GM19438 (cell line): ENCODE measurements around the gene SLCO3A1.

Experiments used
- ATAC-seq: cut with Tn5 transposase; IDR thresholded peaks from one replicate; pipeline ENCODE4 v1.9.1; 2021; ENCODE audit warnings: low read depth; ENCODE audit not compliant: unreplicated experiment

Gene SLCO3A1

DNA sequence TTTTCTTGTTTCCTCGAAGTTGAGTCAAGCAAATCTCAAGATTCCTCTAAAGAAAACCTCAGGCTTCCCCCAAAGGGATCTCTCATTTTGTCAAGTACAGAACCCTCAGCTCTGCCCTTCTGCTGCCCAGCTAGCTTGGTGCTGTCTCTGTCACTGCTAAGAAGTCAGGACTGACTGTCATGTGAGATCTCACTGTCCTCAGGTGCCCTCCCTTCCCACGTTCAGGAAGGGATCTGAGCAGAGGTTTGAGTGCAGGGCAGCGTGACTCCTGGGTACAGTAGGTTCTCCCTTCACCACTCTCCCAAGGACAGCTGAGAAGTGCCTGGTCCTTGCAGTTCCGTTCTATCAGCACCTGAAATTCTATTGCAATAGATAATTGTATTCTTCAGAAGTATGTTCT, 229.7 kb downstream of the SLCO3A1 start:
- ATAC-seq: no peak

DNA sequence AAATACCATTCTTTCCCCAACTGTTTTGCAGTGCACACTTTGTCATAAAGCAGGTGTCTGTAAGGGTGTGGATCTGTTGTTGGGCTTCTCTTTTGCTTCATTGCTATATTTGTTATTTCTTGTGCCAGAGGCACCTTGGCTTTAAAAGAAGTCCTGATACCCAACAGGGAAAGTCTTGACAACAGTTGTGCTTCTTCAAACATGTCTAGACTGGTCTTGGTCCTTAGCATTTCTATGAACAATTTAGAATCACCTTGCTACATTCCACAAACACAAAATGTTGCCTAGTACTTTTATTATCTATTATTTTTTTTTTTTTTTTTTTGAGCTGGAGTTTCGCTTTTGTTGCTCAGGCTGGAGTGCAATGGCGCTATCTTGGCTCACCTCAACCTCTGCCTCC, 233.7 kb downstream of the SLCO3A1 start:
- ATAC-seq: no peak

DNA sequence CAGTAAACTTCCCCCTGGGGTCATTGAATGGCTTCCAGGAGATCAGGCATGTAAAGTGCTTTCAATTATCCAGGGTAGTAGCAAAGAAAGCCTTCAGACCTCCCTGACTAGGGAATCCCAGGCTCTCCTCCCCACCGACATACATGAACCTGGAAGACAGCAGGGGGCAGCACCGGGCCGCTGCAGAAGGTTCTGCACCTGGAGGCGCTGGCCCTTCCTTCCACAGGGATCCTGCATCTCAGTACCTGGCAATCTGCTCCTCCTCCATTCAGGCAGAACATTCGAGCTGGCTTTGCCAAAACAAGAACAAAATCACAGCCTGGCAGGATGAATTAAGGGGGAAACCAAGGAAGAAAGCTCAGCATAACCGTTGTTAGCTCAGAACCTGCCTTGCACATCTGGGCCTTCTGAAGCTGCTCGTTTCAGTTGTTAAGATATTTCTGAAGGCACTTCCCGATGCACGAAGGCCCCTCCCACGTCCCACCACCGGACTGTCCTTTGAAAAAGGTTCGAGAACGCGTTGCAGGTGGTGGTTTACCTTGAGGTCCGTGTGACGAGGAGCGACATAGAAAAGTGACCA, 237.7 kb downstream of the SLCO3A1 start:
- ATAC-seq: no peak

DNA sequence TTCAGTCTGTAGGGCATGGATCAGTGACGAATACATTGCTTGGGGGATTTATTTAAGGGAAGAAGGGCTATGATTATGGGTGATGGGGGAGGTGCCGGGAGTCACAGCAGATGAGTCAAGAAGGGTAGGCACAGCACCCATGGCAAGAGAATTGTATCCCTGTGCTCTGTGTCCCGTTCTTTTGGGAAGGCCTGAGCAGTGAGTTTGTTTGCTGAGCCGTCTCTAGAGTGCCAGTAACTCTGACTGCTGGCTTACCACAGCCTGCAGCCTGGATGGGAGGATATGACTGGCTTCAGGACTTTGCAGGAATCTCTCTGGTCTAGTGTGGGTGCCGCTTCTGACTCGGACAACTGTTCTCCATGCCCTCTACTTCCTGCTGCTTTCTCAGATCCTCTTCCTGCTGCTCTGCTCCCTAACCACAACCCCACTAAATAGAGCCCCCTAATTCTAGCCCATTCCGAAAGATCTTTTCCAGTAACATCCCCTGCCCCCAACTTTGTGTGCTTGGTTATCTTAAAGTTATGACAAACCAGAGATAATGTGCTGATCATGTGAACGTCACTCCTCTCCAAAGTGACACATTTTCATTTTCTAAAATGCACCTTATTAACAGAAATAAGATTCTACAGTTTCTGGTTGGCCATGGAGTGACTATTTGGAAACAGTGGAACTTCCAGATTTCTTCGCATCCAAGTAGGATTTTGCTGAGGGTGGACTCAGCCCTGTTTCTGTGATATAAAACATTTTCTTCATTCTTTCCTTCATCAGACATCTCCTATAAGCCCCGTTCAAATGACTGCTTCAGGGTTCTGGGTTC, 239.0 kb downstream of the SLCO3A1 start:
- ATAC-seq: no peak

DNA sequence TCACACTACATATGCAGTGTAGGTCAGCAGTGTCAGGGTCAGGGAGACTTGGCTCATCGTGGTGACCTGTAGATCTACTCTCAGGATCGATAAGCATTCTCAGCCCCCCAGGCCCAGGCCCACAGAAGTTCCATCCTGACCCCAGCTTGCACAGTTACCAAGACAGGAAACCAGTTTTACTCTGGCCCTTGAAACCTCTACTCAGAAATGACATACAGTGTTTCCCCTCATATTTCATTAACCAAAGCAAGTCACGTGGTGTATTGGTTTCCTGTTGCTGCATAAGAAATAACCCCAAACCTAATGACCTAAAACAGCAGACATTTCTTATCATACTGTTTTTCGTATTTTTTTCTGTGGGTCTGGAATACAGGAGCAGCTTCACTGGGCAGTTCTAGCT, 242.2 kb downstream of the SLCO3A1 start:
- peak; percentile 80 for ATAC-seq

DNA sequence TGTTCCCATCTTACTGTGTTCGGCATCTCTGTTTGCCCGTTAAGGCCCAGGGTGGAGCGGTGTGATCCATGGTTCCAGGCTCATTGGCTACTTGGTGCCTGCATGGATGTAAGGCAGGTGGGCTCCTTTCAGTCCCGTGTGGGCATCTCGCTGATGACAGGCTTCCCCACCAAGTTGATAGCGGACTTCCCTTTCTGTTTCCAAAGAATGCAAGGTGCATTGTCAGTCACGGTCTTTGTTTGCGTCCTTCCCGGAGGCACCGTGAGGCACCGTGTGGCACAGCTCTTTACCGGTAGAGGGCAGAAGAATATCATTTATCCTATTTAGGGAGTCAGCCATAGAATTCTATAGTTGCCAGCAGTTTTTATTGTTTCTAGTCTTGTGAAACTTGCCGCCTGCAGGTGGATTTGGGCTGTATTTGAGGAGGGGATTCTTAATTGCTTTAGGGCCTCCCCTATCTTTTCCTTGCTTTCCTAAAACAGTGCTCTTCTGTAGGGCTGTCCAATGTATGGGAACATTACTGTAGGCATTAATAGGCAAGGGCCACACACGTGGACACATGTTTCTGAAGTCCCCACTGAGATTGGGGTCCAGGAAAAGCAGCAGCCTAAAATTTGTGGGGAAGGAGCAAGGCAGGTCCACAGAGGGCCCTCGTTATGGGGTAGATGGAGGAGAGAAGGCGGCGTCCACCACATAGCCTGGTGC, 244.1 kb downstream of the SLCO3A1 start:
- no peak for ATAC-seq

DNA sequence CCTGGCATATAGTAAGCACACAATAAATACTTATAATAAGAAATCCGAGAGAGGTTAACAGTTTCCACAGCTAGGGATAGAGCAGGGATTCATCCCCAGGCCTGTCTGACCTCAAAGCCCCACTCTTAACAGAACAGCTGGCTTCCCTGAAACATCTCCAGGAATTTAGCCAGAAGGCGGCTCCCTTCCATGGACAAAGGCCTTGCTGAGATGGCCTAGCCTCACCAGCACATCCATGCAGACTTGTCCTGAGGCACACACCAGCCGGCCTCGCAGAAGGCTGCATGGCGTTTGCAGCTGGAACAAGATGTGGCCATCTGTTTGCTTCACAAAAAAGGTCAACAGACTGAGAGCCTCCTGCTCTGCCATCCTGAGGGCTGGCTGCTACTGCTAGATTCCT, 245.4 kb downstream of the SLCO3A1 start:
- no peak for ATAC-seq

DNA sequence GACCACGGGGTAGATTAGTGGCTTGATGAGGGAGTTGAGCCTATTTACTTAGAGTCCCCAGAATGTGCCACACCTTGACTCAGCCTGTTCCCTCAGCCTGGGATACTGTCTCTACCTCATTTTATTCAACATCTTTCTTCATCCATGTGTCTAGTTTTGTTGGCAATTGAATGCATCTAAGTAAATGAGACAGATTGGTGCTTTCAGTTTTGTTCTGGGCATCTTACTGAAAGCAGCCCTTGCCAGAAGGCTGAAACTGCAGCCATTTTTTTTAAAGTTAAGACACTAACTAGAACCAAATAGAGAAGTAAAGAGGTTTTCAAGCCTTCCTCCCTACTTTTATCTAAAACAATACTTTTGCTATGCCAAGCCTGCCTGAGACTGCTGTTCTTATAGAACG, 246.8 kb downstream of the SLCO3A1 start:
- ATAC-seq: no peak

DNA sequence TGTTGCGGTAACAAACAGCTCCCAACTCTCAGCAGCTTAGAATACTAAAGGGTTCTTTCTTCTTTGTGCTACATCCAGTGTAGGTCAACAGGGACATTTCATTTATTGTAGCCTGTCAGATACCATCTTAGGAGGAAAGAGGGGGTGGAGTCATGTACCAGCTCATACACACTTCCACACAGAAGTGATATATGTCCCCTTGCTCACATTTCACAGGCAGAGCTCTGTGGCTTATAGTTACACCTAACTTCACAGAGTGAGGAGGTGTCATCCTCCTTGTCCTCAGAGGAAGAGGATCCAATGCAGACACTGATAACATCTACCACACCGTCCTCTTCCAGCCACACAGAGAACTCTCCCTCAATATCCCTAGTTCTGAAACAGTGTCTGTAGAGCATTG, 247.2 kb downstream of the SLCO3A1 start:
- no peak for ATAC-seq

DNA sequence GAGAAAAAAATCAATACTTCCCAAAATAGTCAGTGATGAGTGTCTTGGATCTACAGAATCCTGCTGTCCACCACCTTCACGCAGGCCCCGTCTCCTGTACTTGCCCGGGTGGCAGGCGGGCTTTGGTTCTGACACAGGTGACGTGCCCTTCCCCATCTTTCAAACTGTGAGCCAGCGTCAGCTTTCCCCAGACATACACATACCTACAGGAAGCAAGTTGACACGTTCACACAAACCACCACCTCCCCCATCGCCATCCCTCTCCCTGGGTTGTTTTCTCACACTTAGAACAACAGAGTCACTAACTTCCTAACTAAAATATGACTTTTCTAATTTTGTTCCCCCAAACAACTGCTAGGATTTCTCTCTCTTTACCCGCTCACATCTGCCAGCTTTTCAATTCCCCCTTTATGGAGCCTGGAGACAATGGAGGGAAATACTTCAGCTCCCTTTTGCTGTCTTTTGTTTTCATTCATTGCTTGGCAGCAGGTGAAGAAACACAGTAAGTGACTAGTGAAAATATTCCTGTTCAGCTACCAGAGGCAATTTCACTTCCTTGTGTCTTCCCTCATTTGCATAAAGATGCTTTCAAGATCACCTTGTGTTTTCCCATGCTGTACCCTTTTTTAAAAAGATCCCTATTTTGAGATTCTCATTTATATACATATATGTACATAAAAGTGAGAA, 248.3 kb downstream of the SLCO3A1 start:
- peak; percentile 59 for ATAC-seq

DNA sequence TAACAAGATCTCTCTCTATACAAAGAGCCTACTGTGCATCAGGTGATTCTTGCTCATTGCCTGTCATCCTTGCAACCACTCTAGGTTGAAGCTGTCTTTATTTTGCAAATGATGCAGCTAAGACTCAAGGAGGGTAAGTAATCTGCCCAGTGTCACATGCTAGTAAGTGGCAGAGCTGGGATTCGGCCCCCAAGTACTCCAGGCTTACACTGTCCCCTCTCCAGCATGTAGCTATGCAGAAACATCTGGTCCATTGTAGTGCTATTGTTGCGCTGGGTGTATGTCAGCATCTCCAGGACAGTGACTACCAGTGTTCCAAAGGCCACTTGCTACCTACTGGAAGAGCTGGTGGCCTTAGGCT, 248.9 kb downstream of the SLCO3A1 start:
- peak; percentile 8 for ATAC-seq

DNA sequence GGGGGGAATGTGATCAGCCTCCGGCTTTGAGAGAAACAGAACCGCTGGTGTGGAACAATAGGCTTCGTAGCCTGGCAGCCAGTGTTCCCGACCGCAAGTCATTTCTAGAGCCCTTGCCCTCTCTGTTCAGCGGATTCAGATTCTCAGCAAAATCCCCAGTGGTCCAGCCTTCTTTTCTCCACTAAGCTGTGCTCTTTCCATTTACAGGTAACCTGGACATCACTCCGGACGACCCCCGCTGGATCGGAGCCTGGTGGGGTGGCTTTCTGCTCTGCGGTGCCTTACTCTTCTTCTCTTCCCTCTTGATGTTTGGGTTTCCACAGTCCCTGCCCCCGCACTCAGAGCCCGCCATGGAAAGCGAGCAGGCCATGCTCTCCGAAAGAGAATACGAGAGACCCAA, 250.6 kb downstream of the SLCO3A1 start:
- ATAC-seq: no peak

DNA sequence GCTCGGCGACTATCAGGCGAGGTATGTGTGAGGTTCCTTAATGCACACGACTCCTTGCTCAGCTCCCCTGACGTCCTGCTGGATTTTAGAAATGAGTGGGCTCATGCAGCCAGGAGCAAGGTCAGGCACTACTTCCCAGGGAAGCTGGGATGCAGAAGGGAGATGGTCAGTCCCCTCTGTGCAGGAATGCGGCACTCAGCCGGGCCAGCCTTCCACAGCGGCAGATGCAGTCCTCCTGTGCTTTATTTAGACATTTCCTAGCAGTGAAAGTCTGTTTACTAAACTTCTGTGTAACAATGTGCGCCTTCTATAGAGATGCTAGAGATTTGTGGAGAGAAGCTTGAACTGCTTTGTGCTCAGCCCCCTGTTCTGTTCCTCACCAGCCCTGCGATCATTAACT, 252.1 kb downstream of the SLCO3A1 start:
- no peak for ATAC-seq

DNA sequence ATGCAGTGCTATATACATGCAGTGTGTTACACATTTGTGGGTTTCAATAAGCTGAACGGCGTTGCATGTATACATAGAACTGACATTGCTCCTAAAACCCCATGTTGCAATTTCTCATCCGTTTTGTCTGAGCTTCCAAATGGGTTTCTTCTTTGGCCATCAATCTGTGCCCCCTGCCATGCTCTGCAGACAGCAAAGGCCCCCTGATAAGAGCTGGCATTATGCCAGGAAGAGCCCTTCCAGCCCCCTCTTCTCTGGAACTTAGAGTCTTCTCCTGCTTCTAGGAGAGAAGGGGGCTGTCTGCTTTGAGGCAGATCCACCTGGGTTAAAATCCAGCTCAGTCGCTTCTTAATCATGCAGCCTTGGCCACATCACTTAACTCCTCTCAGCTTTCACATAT, 254.0 kb downstream of the SLCO3A1 start:
- ATAC-seq: no peak

DNA sequence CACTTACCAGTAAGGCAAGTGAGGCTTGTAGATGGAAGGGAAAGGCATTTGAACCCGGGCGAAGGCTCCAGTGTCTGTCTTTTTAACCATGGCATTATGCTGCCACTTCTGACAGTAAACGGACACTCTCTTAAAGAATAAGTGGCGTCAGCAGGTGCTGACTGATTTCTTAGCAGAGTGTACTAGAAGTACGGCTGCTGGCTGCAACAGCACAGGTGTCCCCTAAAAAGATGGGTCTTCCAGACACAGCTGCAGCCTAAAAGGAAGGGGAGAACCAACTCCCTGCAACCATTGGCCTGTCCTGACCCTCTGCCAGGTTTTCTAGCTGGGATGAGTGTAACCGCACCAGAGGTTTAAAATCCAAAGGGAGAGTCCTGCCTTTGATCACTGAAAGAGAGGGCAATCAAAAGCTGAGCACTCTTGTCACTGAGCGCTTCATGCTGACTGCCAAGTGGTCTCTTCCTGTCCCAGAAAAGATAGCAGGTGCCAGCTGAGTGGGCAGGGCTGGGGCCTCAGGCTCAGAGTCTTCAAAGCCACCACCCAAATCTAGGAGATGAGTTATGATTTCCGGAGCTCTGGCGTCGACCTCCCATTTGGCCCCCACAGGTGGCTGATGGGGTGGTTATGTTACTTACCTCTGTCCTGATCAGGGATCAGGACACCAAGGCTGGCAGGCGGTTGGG, 255.8 kb downstream of the SLCO3A1 start:
- ATAC-seq: no peak

DNA sequence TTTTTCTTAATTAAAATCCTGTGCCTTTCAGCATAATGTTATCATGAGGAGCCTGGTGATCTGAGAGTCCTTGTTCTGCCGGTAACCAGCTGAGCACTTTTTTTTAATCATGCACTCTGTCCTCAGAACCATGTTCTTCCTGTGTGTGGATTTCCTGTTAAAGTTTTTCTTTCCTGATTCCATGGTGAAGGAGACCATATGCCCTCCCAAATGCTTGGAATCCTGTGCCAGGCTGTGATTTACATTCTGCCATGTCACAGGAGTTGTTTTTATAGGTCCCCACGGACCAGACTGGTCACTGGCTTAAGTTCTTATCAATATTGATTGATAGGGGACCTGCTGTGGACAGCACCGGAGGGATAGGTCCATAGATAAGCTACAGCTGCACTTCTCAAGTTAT, 257.8 kb downstream of the SLCO3A1 start:
- no peak for ATAC-seq

DNA sequence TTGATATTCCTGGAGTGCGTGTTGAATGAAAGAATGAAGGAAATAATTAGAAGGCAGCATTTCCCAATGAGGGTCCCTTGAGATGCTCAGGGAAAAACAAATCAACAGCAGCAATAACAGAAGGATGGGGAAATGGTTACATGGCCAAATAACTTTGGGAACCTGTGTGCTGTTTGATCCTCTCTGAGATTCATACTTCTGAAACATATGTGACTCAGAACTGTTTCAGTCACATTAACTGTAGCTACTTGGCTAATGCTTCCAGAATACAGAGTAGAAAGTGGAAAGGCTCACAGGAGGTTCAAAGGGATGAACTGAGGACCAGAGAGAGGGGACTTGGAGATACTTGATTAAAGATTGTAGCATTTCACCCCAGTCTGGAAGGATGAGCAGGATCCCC, 258.2 kb downstream of the SLCO3A1 start:
- no peak for ATAC-seq

DNA sequence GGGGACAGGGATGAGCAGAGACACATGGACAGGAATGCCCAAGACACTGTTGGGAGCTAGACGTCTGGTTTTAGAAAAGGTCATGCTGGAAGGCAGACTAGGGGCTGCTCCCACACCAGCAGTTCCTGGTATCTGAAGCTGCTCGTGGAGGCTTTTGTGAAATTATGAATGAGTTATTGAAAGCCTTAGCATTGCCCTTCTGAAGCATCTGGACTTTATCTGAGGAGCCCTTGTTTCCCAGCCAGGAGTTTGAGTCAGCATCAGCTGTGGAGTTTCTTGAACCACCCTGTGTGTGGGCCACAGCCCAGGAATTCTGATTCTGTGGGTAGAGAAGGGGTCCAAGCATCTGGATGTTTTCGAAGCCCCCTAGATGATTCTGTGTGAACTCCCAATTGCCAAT, 258.7 kb downstream of the SLCO3A1 start:
- ATAC-seq: no peak

DNA sequence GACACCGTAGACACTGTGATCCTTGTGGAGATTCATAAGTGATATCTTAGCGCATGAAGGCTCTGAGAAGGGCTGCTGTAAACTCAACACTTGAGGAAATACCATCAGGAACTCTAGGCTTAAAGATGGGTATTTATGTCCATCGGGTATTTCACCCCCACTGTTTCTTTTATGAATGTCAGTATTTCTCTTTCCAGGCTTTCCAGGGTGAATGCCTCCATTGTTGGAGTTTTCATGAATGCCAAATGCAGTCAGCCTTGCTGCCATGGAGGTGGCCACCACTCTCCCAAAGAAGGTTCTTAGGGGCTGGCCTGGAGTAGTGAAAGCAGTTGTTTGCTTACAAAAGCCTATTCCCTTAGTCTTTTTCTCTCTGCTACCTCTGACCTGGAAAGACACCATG, 259.2 kb downstream of the SLCO3A1 start:
- no peak for ATAC-seq

DNA sequence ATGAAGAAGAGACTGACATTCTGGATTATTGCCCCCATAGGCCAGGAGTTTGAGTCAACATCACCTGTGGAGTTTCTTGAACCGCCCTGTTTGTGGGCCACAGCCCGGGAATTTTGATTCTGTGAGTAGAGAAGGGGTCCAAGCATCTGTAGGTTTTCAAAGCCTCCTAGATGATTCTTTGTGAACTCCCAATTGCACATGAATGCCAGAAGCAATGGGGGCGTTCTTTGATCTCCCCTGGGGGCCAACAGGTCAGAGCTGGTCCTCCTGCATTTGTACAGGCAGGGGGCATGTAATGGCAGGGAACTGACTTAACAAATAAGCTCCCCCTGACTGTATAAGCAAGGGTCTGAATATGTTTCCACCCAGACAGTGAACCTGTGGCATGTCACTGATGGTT, 260.3 kb downstream of the SLCO3A1 start:
- ATAC-seq: no peak

DNA sequence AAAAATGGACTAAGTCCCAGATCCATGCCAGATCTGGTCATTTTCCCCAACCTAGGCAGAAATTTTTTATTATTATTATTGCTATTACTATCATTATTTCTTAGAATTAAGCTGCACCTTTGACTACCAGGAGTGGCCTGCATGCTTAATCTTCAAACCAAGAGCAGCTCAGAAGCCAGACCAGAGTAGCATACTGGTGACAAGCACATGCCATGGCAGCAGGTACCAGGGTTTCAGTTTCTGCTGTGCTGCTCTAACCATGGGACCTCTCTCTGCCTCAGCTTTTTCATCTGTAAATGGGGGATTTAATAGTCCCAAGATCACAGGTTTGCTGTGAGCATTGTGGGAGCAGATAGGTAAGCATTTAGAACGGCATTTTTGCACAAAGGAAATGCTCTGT, 262.3 kb downstream of the SLCO3A1 start:
- ATAC-seq: no peak
